BE2C (cell line): ENCODE measurements around the gene SH3RF3.

Source experiments
- DNase-seq: peaks from one replicate; pipeline ENCODE4 v3.0.0-alpha.2; 2020
- H3K27me3 ChIP-seq: fragments of 250-450 bp; sonication (Bioruptor Pico); 2 replicates; pipeline ENCODE4 v1.5.1; 2020; ENCODE audit warnings: mild to moderate bottlenecking
- H3K36me3 ChIP-seq: fragments of 250-450 bp; sonication (Bioruptor Pico); 2 replicates; pipeline ENCODE4 v1.5.1; 2020; ENCODE audit warnings: mild to moderate bottlenecking
- H3K4me1 ChIP-seq: fragments of 250-450 bp; sonication (Bioruptor Pico); 2 replicates; pipeline ENCODE4 v1.5.1; 2020
- H3K4me3 ChIP-seq: 2 replicates; pipeline ENCODE4 v1.5.1; 2011; ENCODE audit warnings: low read depth, low read length
- H3K9me3 ChIP-seq: fragments of 250-450 bp; sonication (Bioruptor Pico); 2 replicates; pipeline ENCODE4 v1.5.1; 2020
- CTCF ChIP-seq: IDR thresholded peaks from 2 replicates; pipeline ENCODE4 v1.5.1; 2012; ENCODE audit warnings: mild to moderate bottlenecking, low read depth, low read length

SH3RF3 gene

DNA sequence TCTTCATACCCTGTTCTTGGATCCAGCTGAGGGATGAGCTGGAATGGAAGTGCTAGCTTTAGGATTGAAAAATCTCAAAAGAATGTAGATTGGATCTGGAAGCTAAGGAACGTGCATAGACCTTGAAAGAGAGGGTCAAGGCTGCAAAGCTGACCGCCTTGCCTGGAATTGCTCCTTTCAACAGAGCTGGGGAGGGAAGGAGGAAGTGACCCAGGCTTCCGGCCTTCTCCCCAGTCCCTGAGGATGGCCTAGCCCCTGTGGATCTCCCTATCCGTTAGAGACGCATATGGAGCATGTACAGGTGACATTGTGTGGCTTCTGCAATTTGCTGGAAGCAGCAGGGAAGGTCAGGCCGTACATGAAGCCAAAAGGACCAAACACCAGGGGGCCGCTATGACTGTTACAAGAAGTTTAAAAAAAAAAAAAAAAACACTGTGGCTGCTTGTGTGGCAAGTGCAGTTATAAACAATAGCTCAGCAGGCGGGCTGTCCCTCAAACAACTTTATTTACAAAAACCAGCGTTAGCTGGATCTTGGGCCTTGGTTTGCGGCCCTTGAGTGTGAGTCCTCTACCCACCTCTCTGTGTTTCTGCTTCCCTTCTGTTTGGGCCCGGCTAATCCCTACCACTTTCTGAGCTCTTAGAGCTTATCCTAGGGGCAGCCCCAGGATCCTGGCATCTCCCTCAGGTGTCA is 257.1 kb downstream of the SH3RF3 start:
- no peaks in the 10 kb centered on the region for H3K4me1 ChIP-seq
- no peaks in the 10 kb centered on the region for H3K9me3 ChIP-seq
- no peaks in the 10 kb centered on the region for H3K36me3 ChIP-seq
- H3K27me3 ChIP-seq: no peaks in the 10 kb centered on the region
- H3K4me3 ChIP-seq: no peak overlapping the region
- DNase-seq: no peak
- TF ChIP-seq CTCF: no peak

DNA sequence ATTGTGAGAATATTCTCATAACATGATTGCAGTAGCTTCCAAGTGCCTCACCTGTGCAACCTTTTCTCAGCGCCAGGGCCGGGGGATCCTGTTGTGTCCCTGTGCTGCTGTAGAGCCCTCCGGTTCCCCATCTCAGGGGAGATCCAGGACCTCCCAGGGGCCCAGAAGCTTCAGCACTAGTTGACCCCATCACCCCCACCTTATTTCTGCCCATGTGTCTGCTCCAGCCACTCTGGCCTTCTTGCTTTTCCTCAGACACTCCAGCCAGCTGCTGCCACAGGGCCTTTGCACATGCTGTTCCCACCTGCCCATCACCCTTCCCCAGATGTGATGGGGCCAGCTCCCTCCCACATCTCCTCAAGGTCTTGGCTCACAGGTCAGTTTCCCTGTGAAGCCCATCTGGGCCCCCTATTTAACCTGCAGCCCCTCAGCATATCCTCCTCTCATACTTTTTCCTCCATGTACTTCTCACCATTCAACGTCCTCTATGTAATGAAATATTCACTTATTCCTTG is 258.3 kb downstream of the SH3RF3 start:
- DNase-seq: no peak
- H3K9me3 ChIP-seq: no peaks in the 10 kb centered on the region
- H3K4me1 ChIP-seq: no peaks in the 10 kb centered on the region
- no peak for TF ChIP-seq CTCF
- H3K36me3 ChIP-seq: no peaks in the 10 kb centered on the region
- H3K4me3 ChIP-seq: no peak overlapping the region
- H3K27me3 ChIP-seq: no peaks in the 10 kb centered on the region

DNA sequence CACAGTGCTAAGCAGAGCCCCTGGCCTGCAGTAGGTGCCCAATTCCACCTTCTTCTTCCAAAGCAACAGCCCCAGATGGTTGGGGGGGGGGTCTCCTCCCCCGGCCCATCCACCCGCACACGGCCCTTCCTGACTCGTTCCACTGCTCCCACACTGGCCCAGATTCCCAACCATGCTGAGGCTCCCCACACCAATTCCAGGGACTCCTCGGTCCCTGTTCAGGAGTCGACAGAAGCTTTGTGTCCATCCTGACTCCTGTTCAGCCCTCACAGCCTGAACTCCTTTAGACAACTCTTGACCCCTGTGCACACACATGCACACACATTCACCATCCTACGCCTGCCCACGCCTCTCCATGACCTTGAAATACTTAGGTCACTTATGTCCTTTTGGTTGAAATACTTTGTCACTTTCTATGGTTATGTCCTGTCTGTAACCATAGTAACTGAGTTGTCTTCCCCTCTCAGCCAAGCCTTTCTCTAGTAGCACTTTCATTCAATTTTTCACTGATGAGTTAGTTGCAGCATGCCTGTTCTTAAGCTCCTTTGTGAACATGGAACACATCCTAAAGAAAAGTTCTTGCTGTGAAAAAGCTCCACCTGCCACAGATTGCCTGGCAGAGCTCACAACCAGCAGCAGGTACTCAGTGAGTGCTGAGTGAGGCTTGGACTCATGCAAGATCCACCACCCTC is 258.9 kb downstream of the SH3RF3 start:
- no peak for DNase-seq
- Histone ChIP-seq H3K4me3 (no peak overlapping the region), H3K4me1 (no peaks in the 10 kb centered on the region), H3K36me3 (no peaks in the 10 kb centered on the region), H3K27me3 (no peaks in the 10 kb centered on the region), H3K9me3 (no peaks in the 10 kb centered on the region)
- TF ChIP-seq CTCF: no peak

- no peaks in the 10 kb centered on the region for H3K36me3 ChIP-seq
- no peak for TF ChIP-seq CTCF
- no peaks in the 10 kb centered on the region for H3K27me3 ChIP-seq
- H3K4me3 ChIP-seq: no peak overlapping the region
- DNase-seq: no peak
- no peaks in the 10 kb centered on the region for H3K9me3 ChIP-seq
- no peaks in the 10 kb centered on the region for H3K4me1 ChIP-seq
Observed at GRCh38 chr2:109391243-109391642, 262.2 kb downstream of the SH3RF3 start.

GRCh38 chr2:109392140-109392539 is 263.1 kb downstream of the SH3RF3 start:
- Histone ChIP-seq H3K36me3 (no peaks in the 10 kb centered on the region), H3K4me3 (no peak overlapping the region), H3K27me3 (no peaks in the 10 kb centered on the region), H3K4me1 (no peaks in the 10 kb centered on the region), H3K9me3 (no peaks in the 10 kb centered on the region)
- TF ChIP-seq CTCF: no peak
- no peak for DNase-seq
